CD4-positive, alpha-beta T cell treated with Interleukin-6 for 4 hours (primary cell): ENCODE data around the gene HAP1.
"Not testable (repeated sequence)": the region's sequence is repeated elsewhere in the genome, so short reads cannot be mapped to it uniquely, and the experiment has no call there.

Experiments used
- DNase-seq: peaks from one replicate; pipeline ENCODE4 v3.0.0-alpha.2; 2020; ENCODE audit warnings: mixed read lengths

HAP1 gene

GRCh38 chr17:41688641-41689496 lies 45.6 kb downstream of the HAP1 start, which contains the start of gene EIF1:
Gene EIF1, plus strand, starts transcription at chr17:41688885. Its CDS starts 154 bp downstream, at chr17:41689039.
- peak; percentile 100 for DNase-seq

GRCh38 chr17:41687828-41688640 lies 46.4 kb downstream of the HAP1 start:
- DNase-seq: peak; percentile 81

GRCh38 chr17:41686281-41686680 lies 48.2 kb downstream of the HAP1 start:
- no peak for DNase-seq

- DNase-seq: not testable (repeated sequence)
These were observed 48.7 kb downstream of the HAP1 start for GRCh38 chr17:41685753-41686152.

GRCh38 chr17:41684035-41684434 lies 50.4 kb downstream of the HAP1 start:
- DNase-seq: no peak

- DNase-seq: no peak
These were observed 50.9 kb downstream of the HAP1 start for GRCh38 chr17:41683441-41684007.

- DNase-seq: no peak
These were observed 51.8 kb downstream of the HAP1 start for GRCh38 chr17:41682631-41683030.

GRCh38 chr17:41681776-41682175 lies 52.7 kb downstream of the HAP1 start:
- DNase-seq: no peak

GRCh38 chr17:41680426-41681040 lies 53.9 kb downstream of the HAP1 start:
- no peak for DNase-seq

GRCh38 chr17:41679740-41680425 lies 54.6 kb downstream of the HAP1 start:
- DNase-seq: no peak

GRCh38 chr17:41678907-41679739 lies 55.3 kb downstream of the HAP1 start:
- peak; percentile 76 for DNase-seq

- no peak for DNase-seq
These were observed 56.0 kb downstream of the HAP1 start for GRCh38 chr17:41678411-41678906.

GRCh38 chr17:41676058-41676419 lies 58.4 kb downstream of the HAP1 start:
- DNase-seq: no peak

- not testable (repeated sequence) for DNase-seq
These were observed 59.0 kb downstream of the HAP1 start for GRCh38 chr17:41675157-41676057.
